Measurements from ENCODE around the gene RPL27.

DNA sequence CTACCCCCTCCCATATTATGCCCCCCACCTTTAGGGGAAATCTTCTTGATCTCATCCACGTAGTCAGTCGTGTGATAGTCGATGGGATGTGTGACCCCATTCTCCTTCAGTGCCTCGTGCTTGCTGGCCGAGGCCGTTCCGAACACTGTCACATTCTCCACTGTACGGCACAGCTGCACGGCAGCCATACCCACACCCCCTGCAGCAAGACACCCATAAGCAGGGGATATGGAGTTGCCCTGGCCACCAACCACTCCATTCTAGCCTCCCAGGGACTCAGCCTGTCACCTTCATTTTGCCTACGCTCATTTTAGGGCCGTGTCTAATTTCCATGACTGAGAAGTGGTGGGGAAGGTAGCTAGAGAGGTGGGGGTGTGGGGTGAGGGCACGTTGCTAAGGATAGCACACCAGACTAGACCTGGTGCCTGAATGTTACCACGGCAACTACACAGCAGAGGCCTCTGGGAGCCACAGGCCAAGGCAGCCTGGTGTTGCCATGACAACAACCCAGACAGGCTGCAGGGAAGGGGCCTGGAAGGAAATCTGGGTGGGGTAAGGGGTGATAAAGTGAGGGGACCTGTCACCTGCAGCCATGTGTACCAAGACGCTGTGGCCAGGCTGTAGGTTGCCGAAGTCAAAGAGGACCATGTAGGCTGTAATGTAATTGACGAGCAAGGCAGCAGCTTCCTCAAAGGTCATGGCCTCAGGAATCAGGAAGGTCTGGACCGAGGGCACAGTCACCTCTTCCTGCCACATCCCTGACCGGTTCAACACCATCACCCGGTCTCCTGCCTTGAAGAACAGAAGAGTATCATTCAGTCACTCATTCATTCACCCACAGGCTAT, 20.0 kb downstream of the RPL27 start:
- TF ChIP-seq, protein P1, sequence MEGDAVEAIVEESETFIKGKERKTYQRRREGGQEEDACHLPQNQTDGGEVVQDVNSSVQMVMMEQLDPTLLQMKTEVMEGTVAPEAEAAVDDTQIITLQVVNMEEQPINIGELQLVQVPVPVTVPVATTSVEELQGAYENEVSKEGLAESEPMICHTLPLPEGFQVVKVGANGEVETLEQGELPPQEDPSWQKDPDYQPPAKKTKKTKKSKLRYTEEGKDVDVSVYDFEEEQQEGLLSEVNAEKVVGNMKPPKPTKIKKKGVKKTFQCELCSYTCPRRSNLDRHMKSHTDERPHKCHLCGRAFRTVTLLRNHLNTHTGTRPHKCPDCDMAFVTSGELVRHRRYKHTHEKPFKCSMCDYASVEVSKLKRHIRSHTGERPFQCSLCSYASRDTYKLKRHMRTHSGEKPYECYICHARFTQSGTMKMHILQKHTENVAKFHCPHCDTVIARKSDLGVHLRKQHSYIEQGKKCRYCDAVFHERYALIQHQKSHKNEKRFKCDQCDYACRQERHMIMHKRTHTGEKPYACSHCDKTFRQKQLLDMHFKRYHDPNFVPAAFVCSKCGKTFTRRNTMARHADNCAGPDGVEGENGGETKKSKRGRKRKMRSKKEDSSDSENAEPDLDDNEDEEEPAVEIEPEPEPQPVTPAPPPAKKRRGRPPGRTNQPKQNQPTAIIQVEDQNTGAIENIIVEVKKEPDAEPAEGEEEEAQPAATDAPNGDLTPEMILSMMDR (IDR thresholded peaks at IDR 0.05; ENCODE audit: low read depth, low read length), result no peak
- TF ChIP-seq POLR2A (IDR thresholded peaks at IDR 0.05; ENCODE audit: extremely low read depth, insufficient read length) (no peak), MYC (IDR thresholded peaks at IDR 0.05; ENCODE audit: low read depth, low read length) (no peak)
- TF ChIP-seq, protein P2, sequence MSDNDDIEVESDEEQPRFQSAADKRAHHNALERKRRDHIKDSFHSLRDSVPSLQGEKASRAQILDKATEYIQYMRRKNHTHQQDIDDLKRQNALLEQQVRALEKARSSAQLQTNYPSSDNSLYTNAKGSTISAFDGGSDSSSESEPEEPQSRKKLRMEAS (IDR thresholded peaks at IDR 0.05; ENCODE audit: low read depth, low read length), result no peak
